ENCODE measurements around the gene ZNF354C. TPM values are rescaled to one million over a fixed set of nuclear protein-coding genes. Genes with fewer than 3 reads are reported as not detected.
A peak's percentile ranks its signal among the peaks of the same experiment; 100 is the strongest.

The ZNF354C gene
- total RNA-seq, 2 donors from 2014 or later = 1.1 to 1.7 TPM

- DNase-seq (peak in 1 of 2 donors; percentile 10), ATAC-seq (no peak)
- intact Hi-C loops (cut with DNase I, micrococcal nuclease) = no loop called here
These were observed 64.9 kb downstream of the ZNF354C start for GRCh38 chr5:179124853-179125788.

- ATAC-seq (no peak), DNase-seq (peak in 1 of 2 donors; percentile 9)
- intact Hi-C loops (cut with DNase I, micrococcal nuclease) = no loop called here
These were observed 65.8 kb downstream of the ZNF354C start for GRCh38 chr5:179125789-179126505.

GRCh38 chr5:179126506-179126991 is 66.4 kb downstream of the ZNF354C start:
- intact Hi-C loops (cut with DNase I, micrococcal nuclease) = no loop called here
- peak in 1 of 2 donors; percentile 17 for DNase-seq
- ATAC-seq = no peak

GRCh38 chr5:179127136-179128040 is 67.2 kb downstream of the ZNF354C start:
- DNase-seq (peak in 1 of 2 donors; percentile 8), ATAC-seq (no peak)
- intact Hi-C loops (cut with DNase I, micrococcal nuclease) = no loop called here

- ATAC-seq = no peak
- intact Hi-C loops (cut with DNase I, micrococcal nuclease) = no loop called here
- no peak for DNase-seq
These were observed 67.8 kb downstream of the ZNF354C start for GRCh38 chr5:179128041-179128365.

- DNase-seq = peak in 1 of 2 donors; percentile 20
- intact Hi-C loops (cut with DNase I, micrococcal nuclease) = no loop called here
- no peak for ATAC-seq
These were observed 68.8 kb downstream of the ZNF354C start for GRCh38 chr5:179128976-179129375.

GRCh38 chr5:179129607-179130071 is 69.5 kb downstream of the ZNF354C start:
- DNase-seq = no peak
- no peak for ATAC-seq
- intact Hi-C loops (cut with DNase I, micrococcal nuclease) = no loop called here

- ATAC-seq = no peak
- DNase-seq = peak in 1 of 2 donors; percentile 12
- intact Hi-C loops (cut with DNase I, micrococcal nuclease) = no loop called here
These were observed 70.0 kb downstream of the ZNF354C start for GRCh38 chr5:179130101-179130681.

- peak in 1 of 2 donors; percentile 4 for DNase-seq
- intact Hi-C loops (cut with DNase I, micrococcal nuclease) = no loop called here
- ATAC-seq = no peak
These were observed 71.2 kb downstream of the ZNF354C start for GRCh38 chr5:179131321-179131835.

GRCh38 chr5:179131886-179132585 is 71.9 kb downstream of the ZNF354C start:
- ATAC-seq (no peak), DNase-seq (peak in 1 of 2 donors; percentile 6)
- intact Hi-C loops (cut with DNase I, micrococcal nuclease) = no loop called here

- intact Hi-C loops (cut with DNase I, micrococcal nuclease) = no loop called here
- ATAC-seq = no peak
- peak in 1 of 2 donors; percentile 5 for DNase-seq
These were observed 72.6 kb downstream of the ZNF354C start for GRCh38 chr5:179132586-179133355.

Other genes with a start within 250 kb of the ZNF354C start
- gene ZNF354B, start 200.4 kb upstream of the ZNF354C start, total RNA-seq = 10 to 100 TPM in 1 of 2 donors, 1 to 10 TPM in 1; 9.8 to 10.4 TPM
- 1 to 10 TPM in 1 of 2 donors, under 1 TPM in 1; 0.95 to 1.1 TPM for gene ZFP2, start 164.5 kb upstream of the ZNF354C start, total RNA-seq
- 1 to 10 TPM in 1 of 2 donors, under 1 TPM in 1; 0.70 to 1.3 TPM for gene ZNF454, start 119.2 kb upstream of the ZNF354C start, total RNA-seq
- not detected for gene GRM6, start 65.1 kb upstream of the ZNF354C start, total RNA-seq
- gene ZNF879, start 36.6 kb upstream of the ZNF354C start, total RNA-seq = 1 to 10 TPM; 2.7 to 4.3 TPM